Trophoblast cell (in vitro differentiated cells and primary cell): ENCODE results near the gene CUTA.
"Not testable (repeated sequence)": the region's sequence is repeated elsewhere in the genome, so short reads cannot be mapped to it uniquely, and the experiment has no call there.

Experiments
- DNase-seq, 2 donors: peaks; one replicate each; pipeline ENCODE4 v3.0.0-alpha.2; 2016
- H2AFZ ChIP-seq: 2 replicates; pipeline ENCODE4 v1.6.1; 2013; ENCODE audit warnings: low read length, moderate library complexity, mild to moderate bottlenecking; ENCODE audit not compliant: insufficient read depth, poor library complexity
- H2AK5ac ChIP-seq: 2 replicates; pipeline ENCODE4 v1.6.1; 2013; ENCODE audit warnings: mild to moderate bottlenecking, low read length
- H2BK120ac ChIP-seq: 2 replicates; pipeline ENCODE4 v1.6.1; 2013; ENCODE audit warnings: low read length, mild to moderate bottlenecking, moderate library complexity; ENCODE audit not compliant: insufficient read depth, poor library complexity
- H2BK12ac ChIP-seq: 2 replicates; pipeline ENCODE4 v1.6.1; 2013; ENCODE audit warnings: mild to moderate bottlenecking, low read length, moderate library complexity
- H2BK5ac ChIP-seq: 2 replicates; pipeline ENCODE4 v1.6.1; 2013; ENCODE audit warnings: low read length, low read depth, moderate library complexity, mild to moderate bottlenecking; ENCODE audit not compliant: poor library complexity
- H3K14ac ChIP-seq: 2 replicates; pipeline ENCODE4 v1.6.1; 2013; ENCODE audit warnings: mild to moderate bottlenecking, low read length
- H3K18ac ChIP-seq: 2 replicates; pipeline ENCODE4 v1.6.1; 2013; ENCODE audit warnings: mild to moderate bottlenecking, low read length
- H3K23ac ChIP-seq: 2 replicates; pipeline ENCODE4 v1.6.1; 2013; ENCODE audit warnings: low read length
- H3K27ac ChIP-seq: 2 replicates; pipeline ENCODE4 v1.5.1; 2013; ENCODE audit warnings: low read depth, mild to moderate bottlenecking, inconsistent platforms, low read length, moderate library complexity
- H3K27me3 ChIP-seq: 2 replicates; pipeline ENCODE4 v1.6.1; 2013; ENCODE audit warnings: inconsistent platforms, mild to moderate bottlenecking, low read length, moderate library complexity; ENCODE audit not compliant: insufficient read depth
- H3K36me3 ChIP-seq, 2 experiments: 1 replicate in 1 of 2; 2 replicates in 1 of 2; pipeline ENCODE4 v1.6.1; 2013; ENCODE audit warnings: low read length in 2 of 2, mild to moderate bottlenecking in 2 of 2, moderate library complexity in 1 of 2; ENCODE audit not compliant: insufficient read depth in 2 of 2, control insufficient read depth in 1 of 2
- H3K4ac ChIP-seq: 2 replicates; pipeline ENCODE4 v1.6.1; 2013; ENCODE audit warnings: low read depth, mild to moderate bottlenecking, low read length, moderate library complexity
- H3K4me1 ChIP-seq, 2 experiments: 1 replicate in 1 of 2; 2 replicates in 1 of 2; pipeline ENCODE4 v1.6.1; 2013; ENCODE audit warnings: low read length in 2 of 2, mild to moderate bottlenecking in 2 of 2, moderate library complexity in 1 of 2; ENCODE audit not compliant: insufficient read depth in 2 of 2, control insufficient read depth in 1 of 2
- H3K4me2 ChIP-seq: 2 replicates; pipeline ENCODE4 v1.6.1; 2013; ENCODE audit warnings: inconsistent platforms, mild to moderate bottlenecking, low read length, moderate library complexity
- H3K4me3 ChIP-seq: 2 replicates; pipeline ENCODE4 v1.5.1; 2013; ENCODE audit warnings: mild to moderate bottlenecking, low read depth, low read length, inconsistent platforms
- H3K79me1 ChIP-seq: one replicate; pipeline ENCODE4 v1.6.1; 2013; ENCODE audit warnings: low read length
- H3K79me2 ChIP-seq: 2 replicates; pipeline ENCODE4 v1.6.1; 2013; ENCODE audit warnings: low read length, mild to moderate bottlenecking; ENCODE audit not compliant: control insufficient read depth, insufficient read depth, poor library complexity
- H3K9ac ChIP-seq: 2 replicates; pipeline ENCODE4 v1.6.1; 2013; ENCODE audit warnings: mild to moderate bottlenecking, low read length
- H3K9me3 ChIP-seq: 2 replicates; pipeline ENCODE4 v1.6.1; 2013; ENCODE audit warnings: low read depth, mild to moderate bottlenecking, control low read depth, inconsistent platforms, low read length; ENCODE audit not compliant: insufficient read depth
- H4K12ac ChIP-seq: 2 replicates; pipeline ENCODE4 v1.6.1; 2013; ENCODE audit warnings: low read depth, mild to moderate bottlenecking, low read length, moderate library complexity
- H4K8ac ChIP-seq: 2 replicates; pipeline ENCODE4 v1.6.1; 2013; ENCODE audit warnings: low read depth, mild to moderate bottlenecking, low read length, moderate library complexity
- H4K91ac ChIP-seq: one replicate; pipeline ENCODE4 v1.6.1; 2013; ENCODE audit warnings: low read depth, mild to moderate bottlenecking, low read length, moderate library complexity
- WGBS: extraction: QIAGEN DNeasy Blood & Tissue Kit; methylation state at CpG from one replicate; pipeline ENCODE4 v1.1.7; 2013; ENCODE audit warnings: missing lambda C conversion rate; ENCODE audit not compliant: insufficient read length, insufficient coverage; ENCODE audit errors: extremely low coverage; 5-methylcytosine and 5-hydroxymethylcytosine counted together

The CUTA gene

GRCh38 chr6:33399881-33400280, 18.0 kb downstream of the CUTA start:
- H2AFZ ChIP-seq, H2AK5ac ChIP-seq, H3K14ac ChIP-seq, H2BK120ac ChIP-seq, H2BK5ac ChIP-seq, H3K27me3 ChIP-seq, H3K27ac ChIP-seq, H4K8ac ChIP-seq, DNase-seq, H3K79me2 ChIP-seq, H3K4me1 ChIP-seq, H3K18ac ChIP-seq, H2BK12ac ChIP-seq, H3K79me1 ChIP-seq, H3K4me2 ChIP-seq, H3K4me3 ChIP-seq, H4K12ac ChIP-seq, H3K9ac ChIP-seq, H3K23ac ChIP-seq, H3K9me3 ChIP-seq, H4K91ac ChIP-seq, H3K4ac ChIP-seq: not testable (repeated sequence)
- WGBS: no CpG with 5 or more reads among the region's 6 CpGs
- H3K36me3 ChIP-seq: peaks cover 33 to 45% of the 10 kb centered on the region in 2 experiments

GRCh38 chr6:33398601-33399000, 19.3 kb downstream of the CUTA start:
- H3K14ac ChIP-seq, H4K8ac ChIP-seq, H3K79me1 ChIP-seq, H2BK5ac ChIP-seq, H3K4me3 ChIP-seq, H3K4ac ChIP-seq, H3K27ac ChIP-seq, H4K12ac ChIP-seq, H3K4me2 ChIP-seq, H2BK120ac ChIP-seq, H3K79me2 ChIP-seq, H3K23ac ChIP-seq, H2AFZ ChIP-seq, DNase-seq, H3K18ac ChIP-seq, H3K9me3 ChIP-seq, H2BK12ac ChIP-seq, H3K9ac ChIP-seq, H4K91ac ChIP-seq, H3K4me1 ChIP-seq, H3K27me3 ChIP-seq, H2AK5ac ChIP-seq: not testable (repeated sequence)
- peaks cover 24 to 33% of the 10 kb centered on the region in 2 experiments for H3K36me3 ChIP-seq
- no CpG with 5 or more reads among the region's 3 CpGs for WGBS

GRCh38 chr6:33397541-33397940, 20.4 kb downstream of the CUTA start:
- Histone ChIP-seq H3K4me2 (no peak overlapping the region), H3K18ac (no peak overlapping the region), H3K27me3 (no peaks in the 10 kb centered on the region), H3K4ac (no peak overlapping the region), H4K8ac (no peak overlapping the region), H3K14ac (no peak overlapping the region), H2BK120ac (no peak overlapping the region), H2AK5ac (no peak overlapping the region), H3K4me1 (peaks cover 0 to 9% of the 10 kb centered on the region in 2 experiments), H2BK5ac (no peak overlapping the region), H2AFZ (no peak overlapping the region), H3K79me2 (peaks cover 17% of the 10 kb centered on the region), H4K91ac (no peak overlapping the region), H4K12ac (no peak overlapping the region), H2BK12ac (no peak overlapping the region), H3K9me3 (no peaks in the 10 kb centered on the region), H3K23ac (no peak overlapping the region), H3K79me1 (no peaks in the 10 kb centered on the region), H3K9ac (no peak overlapping the region), H3K36me3 (peaks cover 19 to 26% of the 10 kb centered on the region in 2 experiments), H3K4me3 (no peak overlapping the region), H3K27ac (no peak overlapping the region)
- WGBS: no CpG with 5 or more reads among the region's 1 CpG
- DNase-seq: no peak

GRCh38 chr6:33392979-33393378, 24.9 kb downstream of the CUTA start:
- H3K27me3 ChIP-seq: no peaks in the 10 kb centered on the region
- peak overlapping the region; percentile 97 for H3K4ac ChIP-seq
- H3K4me1 ChIP-seq: peaks cover 0 to 12% of the 10 kb centered on the region in 2 experiments
- H2BK120ac ChIP-seq: no peak overlapping the region
- no peak overlapping the region for H4K91ac ChIP-seq
- peaks cover 6% of the 10 kb centered on the region for H3K79me1 ChIP-seq
- no CpG with 5 or more reads among the region's 3 CpGs for WGBS
- H2BK12ac ChIP-seq: no peak overlapping the region
- H2AK5ac ChIP-seq: no peak overlapping the region
- H3K79me2 ChIP-seq: peaks cover 22% of the 10 kb centered on the region
- H3K4me2 ChIP-seq: peak overlapping the region; percentile 85
- no peak overlapping the region for H3K14ac ChIP-seq
- no peak overlapping the region for H3K23ac ChIP-seq
- H4K8ac ChIP-seq: no peak overlapping the region
- no peak overlapping the region for H2BK5ac ChIP-seq
- no peak overlapping the region for H4K12ac ChIP-seq
- DNase-seq: no peak
- peaks cover 3 to 4% of the 10 kb centered on the region in 2 experiments for H3K36me3 ChIP-seq
- H2AFZ ChIP-seq: no peak overlapping the region
- no peaks in the 10 kb centered on the region for H3K9me3 ChIP-seq
- H3K9ac ChIP-seq: peak overlapping the region; percentile 35
- no peak overlapping the region for H3K27ac ChIP-seq
- H3K4me3 ChIP-seq: no peak overlapping the region
- H3K18ac ChIP-seq: no peak overlapping the region
